Neural crest cell (in vitro differentiated cells): ENCODE results near the gene HOXA3. TPM values are rescaled to one million over a fixed set of nuclear protein-coding genes. Genes with fewer than 3 reads are reported as not detected.

ENCODE experiments used
- DNase-seq: peaks from one replicate; pipeline ENCODE4 v3.0.0; 2021; ENCODE audit warnings: low read depth, mixed read lengths, low spot score
- H3K27ac Mint-ChIP-seq: one replicate; pipeline ENCODE4 v1.8.0; 2021; ENCODE audit warnings: mild to moderate bottlenecking, mixed read lengths; ENCODE audit not compliant: unreplicated experiment
- H3K27me3 Mint-ChIP-seq: 2 replicates; pipeline ENCODE4 v1.8.0; 2021; ENCODE audit warnings: low read depth, mild to moderate bottlenecking, mixed read lengths
- H3K36me3 Mint-ChIP-seq: 2 replicates; pipeline ENCODE4 v1.8.0; 2021; ENCODE audit warnings: low read depth, mild to moderate bottlenecking, mixed read lengths
- H3K4me1 Mint-ChIP-seq: 2 replicates; pipeline ENCODE4 v1.8.0; 2021; ENCODE audit warnings: mixed read lengths
- H3K4me3 Mint-ChIP-seq: one replicate; pipeline ENCODE4 v1.8.0; 2021; ENCODE audit warnings: mild to moderate bottlenecking, mixed read lengths
- H3K9me3 Mint-ChIP-seq: 2 replicates; pipeline ENCODE4 v1.8.0; 2021; ENCODE audit warnings: mixed read lengths
- CTCF ChIP-seq: fragments of 200-600 bp; sonication (generic); conservative IDR thresholded peaks from 2 replicates; pipeline ENCODE4 v1.5.0; 2021; ENCODE audit warnings: antibody characterized with exemption, mild to moderate bottlenecking
- total RNA-seq: library from RNA; stranded (reverse); gene quantifications from 2 replicates; pipeline ENCODE4 v1.2.1, GENCODE V29; 2021

Gene HOXA3
- total RNA-seq, 1 donor from 2014 or later: 10.6 TPM

- Mint-ChIP-seq H3K9me3 (no peaks in the 10 kb centered on the region), H3K27ac (no peak overlapping the region), H3K4me3 (peak overlapping the region; percentile 54), H3K4me1 (peaks cover 15% of the 10 kb centered on the region), H3K36me3 (peaks cover 7% of the 10 kb centered on the region), H3K27me3 (peaks cover 98% of the 10 kb centered on the region)
- DNase-seq: no peak
- TF ChIP-seq CTCF: no peak
These were observed 14.4 kb upstream of the HOXA3 start for GRCh38 chr7:27166531-27167505.

GRCh38 chr7:27165996-27166530, 13.7 kb upstream of the HOXA3 start:
- Mint-ChIP-seq H3K9me3 (no peaks in the 10 kb centered on the region), H3K27me3 (peaks cover 96% of the 10 kb centered on the region), H3K36me3 (peaks cover 7% of the 10 kb centered on the region), H3K27ac (no peak overlapping the region), H3K4me3 (peak overlapping the region; percentile 58), H3K4me1 (peaks cover 10% of the 10 kb centered on the region)
- no peak for DNase-seq
- TF ChIP-seq CTCF: no peak

- peak within 1 kb of the TSS; percentile 79 for H3K4me3 Mint-ChIP-seq
- DNase-seq: no peak
- peak; percentile 13 for TF ChIP-seq CTCF
- H3K27me3 Mint-ChIP-seq: peaks cover 94% of the 10 kb centered on the region
- peaks cover 7% of the 10 kb centered on the region for H3K36me3 Mint-ChIP-seq
- no peak within 1 kb of the TSS for H3K27ac Mint-ChIP-seq
- H3K4me1 Mint-ChIP-seq: peaks cover 10% of the 10 kb centered on the region
- H3K9me3 Mint-ChIP-seq: no peaks in the 10 kb centered on the region
These were observed 13.0 kb upstream of the HOXA3 start, which contains the start of gene HOXA9 for GRCh38 chr7:27165089-27165995. Gene HOXA9, minus strand, starts transcription at chr7:27165537. Its CDS starts 80 bp downstream, at chr7:27165457.

GRCh38 chr7:27164367-27165088, 12.1 kb upstream of the HOXA3 start:
- H3K36me3 Mint-ChIP-seq: peaks cover 7% of the 10 kb centered on the region
- no peak for DNase-seq
- TF ChIP-seq CTCF: peak; percentile 38
- peaks cover 95% of the 10 kb centered on the region for H3K27me3 Mint-ChIP-seq
- peaks cover 10% of the 10 kb centered on the region for H3K4me1 Mint-ChIP-seq
- H3K27ac Mint-ChIP-seq: no peak overlapping the region
- peak overlapping the region; percentile 79 for H3K4me3 Mint-ChIP-seq
- H3K9me3 Mint-ChIP-seq: no peaks in the 10 kb centered on the region

- Mint-ChIP-seq H3K4me3 (peak overlapping the region; percentile 79), H3K9me3 (no peaks in the 10 kb centered on the region)
These were observed 11.6 kb upstream of the HOXA3 start for GRCh38 chr7:27164045-27164366.

More at GRCh38 chr7:27164045-27164366, 11.6 kb upstream of the HOXA3 start:
- H3K4me1 Mint-ChIP-seq: peaks cover 10% of the 10 kb centered on the region
- peaks cover 95% of the 10 kb centered on the region for H3K27me3 Mint-ChIP-seq
- no peak for TF ChIP-seq CTCF
- H3K36me3 Mint-ChIP-seq: peaks cover 7% of the 10 kb centered on the region
- no peak for DNase-seq
- no peak overlapping the region for H3K27ac Mint-ChIP-seq
